DMS53 (cell line): ENCODE results near the gene SAP130.
A peak's percentile ranks its signal among the peaks of the same experiment; 100 is the strongest.

Experiments used
- DNase-seq: peaks from one replicate; lab custom pipeline; 2025; lab: John Stamatoyannopoulos, UW

SAP130 gene

GRCh38 chr2:128026448-128027277, 1.2 kb downstream of the SAP130 start:
- DNase-seq = peak; percentile 44

GRCh38 chr2:128024816-128025215, 3.0 kb downstream of the SAP130 start:
- DNase-seq = no peak

- no peak for DNase-seq
Measured at GRCh38 chr2:128017561-128017960, 10.3 kb downstream of the SAP130 start.

GRCh38 chr2:128016620-128017019, 11.2 kb downstream of the SAP130 start:
- no peak for DNase-seq

GRCh38 chr2:128012698-128013097, 15.2 kb downstream of the SAP130 start:
- DNase-seq = no peak

- DNase-seq = no peak
Measured at GRCh38 chr2:128008074-128008672, 19.7 kb downstream of the SAP130 start.

- no peak for DNase-seq
Measured at GRCh38 chr2:128004509-128004908, 23.4 kb downstream of the SAP130 start.

- no peak for DNase-seq
Measured at GRCh38 chr2:128003463-128003862, 24.4 kb downstream of the SAP130 start.

GRCh38 chr2:127996160-127996559, 31.7 kb downstream of the SAP130 start:
- no peak for DNase-seq

GRCh38 chr2:127995725-127996124, 32.1 kb downstream of the SAP130 start:
- no peak for DNase-seq

GRCh38 chr2:127993659-127994058, 34.2 kb downstream of the SAP130 start:
- no peak for DNase-seq

GRCh38 chr2:127991742-127992141, 36.1 kb downstream of the SAP130 start:
- no peak for DNase-seq

- DNase-seq = no peak
Measured at GRCh38 chr2:127986548-127987079, 41.2 kb downstream of the SAP130 start.

GRCh38 chr2:127985735-127986134, 42.1 kb downstream of the SAP130 start:
- no peak for DNase-seq

GRCh38 chr2:127985026-127985734, 42.7 kb downstream of the SAP130 start:
- no peak for DNase-seq

GRCh38 chr2:127984551-127984950, 43.3 kb downstream of the SAP130 start:
- DNase-seq = no peak

- no peak for DNase-seq
Measured at GRCh38 chr2:127969446-127969845, 58.4 kb downstream of the SAP130 start.

GRCh38 chr2:127968610-127969339, 59.1 kb downstream of the SAP130 start:
- DNase-seq = no peak

- DNase-seq = no peak
Measured at GRCh38 chr2:127961729-127962128, 66.1 kb downstream of the SAP130 start.

- DNase-seq = no peak
Measured at GRCh38 chr2:127957240-127957639, 70.6 kb downstream of the SAP130 start.

- no peak for DNase-seq
Measured at GRCh38 chr2:127954857-127955256, 73.0 kb downstream of the SAP130 start.

GRCh38 chr2:127953849-127954248, 74.0 kb downstream of the SAP130 start:
- DNase-seq = no peak
